Vagina (tissue), 2 donors: ENCODE data around the gene CDH4. TPM values are rescaled to one million over a fixed set of nuclear protein-coding genes. Genes with fewer than 3 reads are reported as not detected.

Source experiments
- DNase-seq, 2 donors: peaks; one replicate each; pipeline ENCODE4 v3.0.0-alpha.2; 2017; ENCODE audit errors: extremely low spot score in 2 of 2
- H3K27ac ChIP-seq: fragments of 200-600 bp; sonication (generic); one replicate; pipeline ENCODE4 v1.5.1; 2019
- H3K27me3 ChIP-seq: fragments of 200-600 bp; sonication (generic); one replicate; pipeline ENCODE4 v1.5.1; 2019
- H3K36me3 ChIP-seq, 2 donors: fragments of 200-600 bp; sonication (generic); one replicate each; pipeline ENCODE4 v1.5.1; 2017 to 2019
- H3K4me1 ChIP-seq: fragments of 200-600 bp; sonication (generic); one replicate; pipeline ENCODE4 v1.5.1; 2019
- H3K4me3 ChIP-seq, 2 donors: fragments of 200-600 bp; sonication (generic); 1 replicate in 1 of 2; 2 replicates in 1 of 2; pipeline ENCODE4 v1.5.1; 2016 to 2019
- H3K9me3 ChIP-seq: fragments of 200-600 bp; sonication (generic); one replicate; pipeline ENCODE4 v1.5.1; 2019
- CTCF ChIP-seq, 3 experiments: fragments of 450-650 bp in 2 of 3; fragments of 200-600 bp in 1 of 3; sonication (generic) in 1 of 3; IDR thresholded peaks; one replicate each; pipeline ENCODE4 v1.5.1; 2017 to 2019; ENCODE audit warnings: antibody characterized with exemption in 3 of 3, mild to moderate bottlenecking in 2 of 3, moderate library complexity in 2 of 3
- POLR2A ChIP-seq, 2 donors: fragments of 450-650 bp; IDR thresholded peaks; one replicate each; pipeline ENCODE4 v1.6.1; 2017; ENCODE audit warnings: antibody characterized with exemption in 2 of 2, mild to moderate bottlenecking in 2 of 2, moderate library complexity in 2 of 2
- POLR2AphosphoS5 ChIP-seq, 2 donors: sonication (generic); formaldehyde crosslinking; IDR thresholded peaks; one replicate each; pipeline ENCODE4 v1.9.0; 2017; ENCODE audit warnings: antibody characterized with exemption in 2 of 2, mild to moderate bottlenecking in 2 of 2, low read depth in 1 of 2; ENCODE audit not compliant: insufficient read depth in 1 of 2
- intact Hi-C: fragments of 100-400 bp; cut with DNase I; formaldehyde crosslinking; loops from one replicate; pipeline ENCODE4 v1.15.1; 2023
- total RNA-seq: library from RNA; depleted of rRNA; stranded (reverse); fragments of >200 nt; gene quantifications from one replicate; pipeline ENCODE4 v1.2.3, GENCODE V29; 2016

CDH4 gene
- total RNA-seq, 1 donor from 2014 or later, result 0.25 TPM

- H3K36me3 ChIP-seq, result no peaks in the 10 kb centered on the region
- H3K27ac ChIP-seq, result no peak overlapping the region
- no peak for TF ChIP-seq POLR2AphosphoS5 (IDR thresholded peaks at IDR 0.05; ENCODE audit: insufficient read depth in 1 of 2, low read depth in 1 of 2)
- no peak for TF ChIP-seq CTCF (IDR thresholded peaks at IDR 0.05)
- no peak for TF ChIP-seq POLR2A (IDR thresholded peaks at IDR 0.05)
- H3K4me1 ChIP-seq, result no peaks in the 10 kb centered on the region
- DNase-seq, result no peak
- intact Hi-C loops, result no loop called here
- H3K27me3 ChIP-seq, result no peaks in the 10 kb centered on the region
- H3K9me3 ChIP-seq, result no peaks in the 10 kb centered on the region
- no peak overlapping the region for H3K4me3 ChIP-seq
Measured at GRCh38 chr20:61303217-61303616, 51.2 kb downstream of the CDH4 start.

- Histone ChIP-seq H3K27ac (no peak overlapping the region), H3K4me1 (no peaks in the 10 kb centered on the region), H3K27me3 (no peaks in the 10 kb centered on the region), H3K4me3 (no peak overlapping the region), H3K36me3 (no peaks in the 10 kb centered on the region), H3K9me3 (no peaks in the 10 kb centered on the region)
- no peak for DNase-seq
- TF ChIP-seq POLR2A (IDR thresholded peaks at IDR 0.05) (no peak), POLR2AphosphoS5 (IDR thresholded peaks at IDR 0.05; ENCODE audit: insufficient read depth in 1 of 2, low read depth in 1 of 2) (no peak), CTCF (IDR thresholded peaks at IDR 0.05) (no peak)
- intact Hi-C loops, result no loop called here
Measured at GRCh38 chr20:61303675-61304074, 51.6 kb downstream of the CDH4 start.

- H3K9me3 ChIP-seq, result no peaks in the 10 kb centered on the region
- H3K27ac ChIP-seq, result no peak overlapping the region
- intact Hi-C loops, result no loop called here
- no peaks in the 10 kb centered on the region for H3K4me1 ChIP-seq
- no peak for DNase-seq
- no peaks in the 10 kb centered on the region for H3K27me3 ChIP-seq
- no peak overlapping the region for H3K4me3 ChIP-seq
- TF ChIP-seq CTCF (IDR thresholded peaks at IDR 0.05) (no peak), POLR2A (IDR thresholded peaks at IDR 0.05) (no peak), POLR2AphosphoS5 (IDR thresholded peaks at IDR 0.05; ENCODE audit: insufficient read depth in 1 of 2, low read depth in 1 of 2) (no peak)
- H3K36me3 ChIP-seq, result no peaks in the 10 kb centered on the region
Measured at GRCh38 chr20:61304750-61305149, 52.7 kb downstream of the CDH4 start.

GRCh38 chr20:61306937-61307475 lies 54.9 kb downstream of the CDH4 start:
- H3K9me3 ChIP-seq, result no peaks in the 10 kb centered on the region
- intact Hi-C loops, result no loop called here
- no peak for TF ChIP-seq CTCF (IDR thresholded peaks at IDR 0.05)
- no peak for TF ChIP-seq POLR2A (IDR thresholded peaks at IDR 0.05)
- TF ChIP-seq POLR2AphosphoS5 (IDR thresholded peaks at IDR 0.05; ENCODE audit: insufficient read depth in 1 of 2, low read depth in 1 of 2), result no peak

GRCh38 chr20:61307686-61308476 lies 55.8 kb downstream of the CDH4 start:
- DNase-seq, result no peak
- H3K9me3 ChIP-seq, result no peaks in the 10 kb centered on the region
- no peak overlapping the region for H3K4me3 ChIP-seq
- no peak overlapping the region for H3K27ac ChIP-seq
- no peaks in the 10 kb centered on the region for H3K27me3 ChIP-seq
- H3K4me1 ChIP-seq, result no peaks in the 10 kb centered on the region
- intact Hi-C loops, result no loop called here
- TF ChIP-seq POLR2AphosphoS5 (IDR thresholded peaks at IDR 0.05; ENCODE audit: insufficient read depth in 1 of 2, low read depth in 1 of 2) (no peak), POLR2A (IDR thresholded peaks at IDR 0.05) (no peak), CTCF (IDR thresholded peaks at IDR 0.05) (no peak)
- no peaks in the 10 kb centered on the region for H3K36me3 ChIP-seq

More at GRCh38 chr20:61306937-61307475, 54.9 kb downstream of the CDH4 start:
- Histone ChIP-seq H3K4me3 (no peak overlapping the region), H3K4me1 (no peaks in the 10 kb centered on the region), H3K27ac (no peak overlapping the region), H3K27me3 (no peaks in the 10 kb centered on the region), H3K36me3 (no peaks in the 10 kb centered on the region)
- no peak for DNase-seq
